Upper lobe of left lung (tissue), 4 donors: Measurements from ENCODE around the gene KCNN1.

Experiments
- EP300 ChIP-seq, 4 donors: sonication (generic); formaldehyde crosslinking; IDR thresholded peaks; one replicate each; pipeline ENCODE4 v1.5.1; 2017; ENCODE audit warnings: antibody characterized with exemption in 4 of 4, control low read depth in 2 of 4
- POLR2A ChIP-seq, 4 donors: fragments of 450-650 bp; IDR thresholded peaks; one replicate each; pipeline ENCODE4 v1.5.1; 2016 to 2017; ENCODE audit warnings: antibody characterized with exemption in 4 of 4, mild to moderate bottlenecking in 2 of 4
- POLR2AphosphoS5 ChIP-seq, 2 donors: sonication (generic); formaldehyde crosslinking; IDR thresholded peaks; one replicate each; pipeline ENCODE4 v1.5.1; 2017; ENCODE audit warnings: antibody characterized with exemption in 2 of 2
- TF ChIP-seq, protein P1 (sequence below), 6 experiments: fragments of 450-650 bp in 4 of 6; fragments of 200-600 bp in 2 of 6; sonication (generic) in 2 of 6; IDR thresholded peaks; one replicate each; pipeline ENCODE4 v1.5.1; 2016 to 2019; ENCODE audit warnings: antibody characterized with exemption in 6 of 6

- TF ChIP-seq, protein P1, sequence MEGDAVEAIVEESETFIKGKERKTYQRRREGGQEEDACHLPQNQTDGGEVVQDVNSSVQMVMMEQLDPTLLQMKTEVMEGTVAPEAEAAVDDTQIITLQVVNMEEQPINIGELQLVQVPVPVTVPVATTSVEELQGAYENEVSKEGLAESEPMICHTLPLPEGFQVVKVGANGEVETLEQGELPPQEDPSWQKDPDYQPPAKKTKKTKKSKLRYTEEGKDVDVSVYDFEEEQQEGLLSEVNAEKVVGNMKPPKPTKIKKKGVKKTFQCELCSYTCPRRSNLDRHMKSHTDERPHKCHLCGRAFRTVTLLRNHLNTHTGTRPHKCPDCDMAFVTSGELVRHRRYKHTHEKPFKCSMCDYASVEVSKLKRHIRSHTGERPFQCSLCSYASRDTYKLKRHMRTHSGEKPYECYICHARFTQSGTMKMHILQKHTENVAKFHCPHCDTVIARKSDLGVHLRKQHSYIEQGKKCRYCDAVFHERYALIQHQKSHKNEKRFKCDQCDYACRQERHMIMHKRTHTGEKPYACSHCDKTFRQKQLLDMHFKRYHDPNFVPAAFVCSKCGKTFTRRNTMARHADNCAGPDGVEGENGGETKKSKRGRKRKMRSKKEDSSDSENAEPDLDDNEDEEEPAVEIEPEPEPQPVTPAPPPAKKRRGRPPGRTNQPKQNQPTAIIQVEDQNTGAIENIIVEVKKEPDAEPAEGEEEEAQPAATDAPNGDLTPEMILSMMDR (IDR thresholded peaks at IDR 0.05), result no peak
- TF ChIP-seq POLR2A (IDR thresholded peaks at IDR 0.05) (no peak), POLR2AphosphoS5 (IDR thresholded peaks at IDR 0.05) (no peak), EP300 (IDR thresholded peaks at IDR 0.05) (no peak)
Observed at GRCh38 chr19:17951157-17951989, 15.5 kb upstream of the KCNN1 start.
